ENCODE data around the gene RGPD4.
"Not testable (repeated sequence)": the region's sequence is repeated elsewhere in the genome, so short reads cannot be mapped to it uniquely, and the experiment has no call there.

- TF ChIP-seq CTCF (IDR thresholded peaks at IDR 0.05 in 2 of 3, conservative IDR thresholded peaks at IDR 0.05 in 1 of 3; ENCODE audit: control insufficient read depth in 2 of 3, extremely low read depth in 1 of 3, insufficient read depth in 1 of 3, low read depth in 3 of 3, low read length in 3 of 3); SP1 (IDR thresholded peaks at IDR 0.05; ENCODE audit: low read depth, low read length); EP300 (IDR thresholded peaks at IDR 0.05; ENCODE audit: borderline replicate concordance in 1 of 2, control insufficient read depth in 1 of 2, low read depth in 2 of 2, low read length in 2 of 2); NR2C2 (IDR thresholded peaks at IDR 0.05; ENCODE audit: borderline replicate concordance, control insufficient read depth, insufficient read length, low read depth); YY1 (IDR thresholded peaks at IDR 0.05; ENCODE audit: low read depth, low read length); TAF1 (IDR thresholded peaks at IDR 0.05; ENCODE audit: borderline replicate concordance, low read depth, low read length); NFIC (IDR thresholded peaks at IDR 0.05; ENCODE audit: low read depth, low read length); RAD21 (IDR thresholded peaks at IDR 0.05; ENCODE audit: insufficient read depth, low read depth, low read length); SIX5 (IDR thresholded peaks at IDR 0.05; ENCODE audit: low read depth, low read length, severe bottlenecking); GABPA (IDR thresholded peaks at IDR 0.05; ENCODE audit: low read depth); POLR2AphosphoS5 (IDR thresholded peaks at IDR 0.05; ENCODE audit: low read length); JUNB (IDR thresholded peaks at IDR 0.05): not testable (repeated sequence)
These were observed 2.8 kb downstream of the RGPD4 start for GRCh38 chr2:107829514-107829913.

Measured in GM12878 (cell line).